Measurements from ENCODE around the gene TMOD1. TPM values are rescaled to one million over a fixed set of nuclear protein-coding genes. Genes with fewer than 3 reads are reported as not detected.

TMOD1 gene
- total and polyA plus RNA-seq, 2 of the 8 experiments (the other 6 are each of a cell fraction or from before 2014, with no cell fraction given), result 0.17 to 0.88 TPM

GRCh38 chr9:97594381-97594921 lies 93.0 kb downstream of the TMOD1 start:
- H3K23me2 ChIP-seq (ENCODE audit: low read depth, low read length), result no peaks in the 10 kb centered on the region
- TF ChIP-seq SAP30 (IDR thresholded peaks at IDR 0.05; ENCODE audit: insufficient read depth, insufficient replicate concordance, low read length) (no peak), RAD21 (IDR thresholded peaks at IDR 0.05 in 1 of 2, conservative IDR thresholded peaks at IDR 0.05 in 1 of 2; ENCODE audit: low read depth in 2 of 2, low read length in 2 of 2) (peak; percentile 29 to 49; a peak in 3 of 4 replicates), CTCF (IDR thresholded peaks at IDR 0.05; ENCODE audit: control extremely low read depth in 1 of 3, insufficient read depth in 1 of 3, low read depth in 1 of 3, low read length in 3 of 3) (peak in 1 of 3 experiments; percentile 19; a peak in 2 of 4 replicates), CEBPB (IDR thresholded peaks at IDR 0.05; ENCODE audit: low read depth, low read length) (no peak), ATF3 (IDR thresholded peaks at IDR 0.05; ENCODE audit: insufficient read depth, low read depth, low read length) (no peak), SIRT6 (IDR thresholded peaks at IDR 0.05; ENCODE audit: low read length) (no peak)
- H4K20me1 ChIP-seq (replicated peaks in 1 of 2; ENCODE audit: control insufficient read depth in 1 of 2, insufficient read depth in 2 of 2, low read length in 2 of 2), result no peaks in the 10 kb centered on the region
- H3K9ac ChIP-seq (replicated peaks in 1 of 4; ENCODE audit: extremely low read depth in 1 of 4, low read depth in 3 of 4, low read length in 3 of 4), result no peak overlapping the region
- no peak overlapping the region for H2AK5ac ChIP-seq (ENCODE audit: low read depth, low read length)
- no peak overlapping the region for H2AFZ ChIP-seq (ENCODE audit: low read length)
- H2BK20ac ChIP-seq (ENCODE audit: low read length), result 0 out of 2 replicates have a peak overlapping the region, but pooled peaks have one; percentile 18
- no peak overlapping the region for H3K27ac ChIP-seq (ENCODE audit: low read depth, low read length)
- H3K18ac ChIP-seq (ENCODE audit: extremely low read depth, low read length), result no peak overlapping the region
- H3K4ac ChIP-seq (replicated peaks; ENCODE audit: insufficient read length, low read depth, low read length), result no peak overlapping the region
- H3K79me2 ChIP-seq (ENCODE audit: control insufficient read depth in 1 of 2, insufficient read depth in 2 of 2, low read length in 2 of 2), result no peaks in the 10 kb centered on the region
- no peaks in the 10 kb centered on the region for H3K9me3 ChIP-seq (ENCODE audit: insufficient read depth in 2 of 2, low read depth in 1 of 2, low read length in 1 of 2)
- POLR2A ChIA-PET (ENCODE audit: partially characterized antibody), result interaction anchor here (1.0 to 1.2 kb wide), 2 partner anchors 39 to 92 kb away, joined by 4 to 6 read pairs; partner anchors contain the start of genes NCBP1, TMOD1 and TSTD2
- H3K4me3 ChIP-seq (ENCODE audit: extremely low read depth in 1 of 4, insufficient read depth in 2 of 4, low read depth in 3 of 4, low read length in 4 of 4), result no peak overlapping the region
- peaks cover 0 to 5% (median 0%) of the 10 kb centered on the region in 4 experiments; a peak in 5 of 7 replicates for H3K4me1 ChIP-seq (replicated peaks in 1 of 4; ENCODE audit: control insufficient read depth in 3 of 4, insufficient read depth in 4 of 4, low read length in 3 of 4)
- FAIRE-seq, result no peak
- H3K56ac ChIP-seq (replicated peaks; ENCODE audit: insufficient read length, low read depth, low read length), result no peak overlapping the region
- DNase-seq (ENCODE audit: low read depth in 1 of 2, low spot score in 2 of 2), result no peak
- H4K91ac ChIP-seq (replicated peaks; ENCODE audit: insufficient read length, low read length), result no peak overlapping the region
- no peak overlapping the region for H3K4me2 ChIP-seq (ENCODE audit: insufficient read depth in 1 of 2, low read depth in 2 of 2, low read length in 2 of 2)
- no peaks in the 10 kb centered on the region for H3K79me1 ChIP-seq (ENCODE audit: low read depth, low read length)
- no peak overlapping the region for H2BK15ac ChIP-seq (ENCODE audit: low read length)
- no peak overlapping the region for H2BK5ac ChIP-seq (ENCODE audit: low read depth, low read length)
- no peak overlapping the region for H2BK120ac ChIP-seq (replicated peaks; ENCODE audit: low read depth, low read length)
- H4K8ac ChIP-seq (ENCODE audit: extremely low read depth, insufficient read depth, low read length), result no peak overlapping the region
- no peak overlapping the region for H2BK12ac ChIP-seq (ENCODE audit: low read depth, low read length)
- H3K27me3 ChIP-seq (replicated peaks in 1 of 4; ENCODE audit: control insufficient read depth in 3 of 4, extremely low read depth in 1 of 4, insufficient read depth in 3 of 4, low read length in 3 of 4), result no peaks in the 10 kb centered on the region
- H3K14ac ChIP-seq (ENCODE audit: insufficient read length), result no peak overlapping the region
- no peak overlapping the region for H3K23ac ChIP-seq (ENCODE audit: insufficient read length)
- CTCF ChIA-PET (ENCODE audit: partially characterized antibody), result interaction anchor here (0.5 to 22.2 kb wide), 10 partner anchors 13 to 825 kb away, joined by 3 to 574 read pairs (median 6); no protein-coding TSS in a partner anchor
- no peak overlapping the region for H4K5ac ChIP-seq (ENCODE audit: insufficient read length, low read depth, low read length)
- no peaks in the 10 kb centered on the region for H3K36me3 ChIP-seq (ENCODE audit: control insufficient read depth in 2 of 4, insufficient read depth in 4 of 4, low read length in 3 of 4)
- 85% methylated on average over 11 of the region's 11 CpGs; no CpG with 5 or more reads in 1 of the 2 experiments for WGBS, 2 experiments (ENCODE audit: extremely low coverage in 1 of 2, insufficient coverage in 1 of 2, insufficient read length in 1 of 2, insufficient replicate concordance in 2 of 2, low coverage in 1 of 2, low lambda C conversion rate in 2 of 2, missing lambda C conversion rate in 1 of 2)

Measured in H1 (cell line).